Measurements from ENCODE around the gene HES3.
"Not testable (repeated sequence)": the region's sequence is repeated elsewhere in the genome, so short reads cannot be mapped to it uniquely, and the experiment has no call there.

HES3 gene

GRCh38 chr1:6219641-6220040, 24.3 kb upstream of the HES3 start:
- not testable (repeated sequence) for DNase-seq (ENCODE audit: low spot score)

GRCh38 chr1:6220236-6220635, 23.7 kb upstream of the HES3 start:
- no peak for DNase-seq (ENCODE audit: low spot score)

GRCh38 chr1:6221210-6221784, 22.7 kb upstream of the HES3 start:
- DNase-seq (ENCODE audit: low spot score): no peak

GRCh38 chr1:6222636-6223035, 21.3 kb upstream of the HES3 start:
- no peak for DNase-seq (ENCODE audit: low spot score)

GRCh38 chr1:6223617-6224016, 20.4 kb upstream of the HES3 start:
- no peak for DNase-seq (ENCODE audit: low spot score)

- no peak for DNase-seq (ENCODE audit: low spot score)
These were observed 19.3 kb upstream of the HES3 start for GRCh38 chr1:6224718-6225117.

GRCh38 chr1:6225651-6226050, 18.3 kb upstream of the HES3 start:
- DNase-seq (ENCODE audit: low spot score): no peak

GRCh38 chr1:6233376-6233775, 10.6 kb upstream of the HES3 start:
- no peak for DNase-seq (ENCODE audit: low spot score)

GRCh38 chr1:6234502-6235295, 9.3 kb upstream of the HES3 start:
- DNase-seq (ENCODE audit: low spot score): no peak

- no peak for DNase-seq (ENCODE audit: low spot score)
These were observed 8.7 kb upstream of the HES3 start for GRCh38 chr1:6235296-6235677.

GRCh38 chr1:6237093-6237492, 6.9 kb upstream of the HES3 start:
- DNase-seq (ENCODE audit: low spot score): no peak

GRCh38 chr1:6239213-6239752, 4.7 kb upstream of the HES3 start:
- DNase-seq (ENCODE audit: low spot score): no peak

- DNase-seq (ENCODE audit: low spot score): no peak
These were observed 3.8 kb upstream of the HES3 start for GRCh38 chr1:6239950-6240768.

- no peak for DNase-seq (ENCODE audit: low spot score)
These were observed 2.7 kb upstream of the HES3 start for GRCh38 chr1:6241107-6241886.

- no peak for DNase-seq (ENCODE audit: low spot score)
These were observed 1.9 kb upstream of the HES3 start for GRCh38 chr1:6241887-6242740.

- no peak for DNase-seq (ENCODE audit: low spot score)
These were observed 735 bp upstream of the HES3 start for GRCh38 chr1:6243053-6243834.

- no peak for DNase-seq (ENCODE audit: low spot score)
These were observed 546 bp downstream of the HES3 start for GRCh38 chr1:6244401-6245049.

GRCh38 chr1:6245086-6245868, 1.3 kb downstream of the HES3 start:
- DNase-seq (ENCODE audit: low spot score): peak; percentile 87
